ENCODE measurements around the gene SDS.

- TF ChIP-seq CTCF (IDR thresholded peaks at IDR 0.05) (no peak), POLR2A (IDR thresholded peaks at IDR 0.05) (no peak), EP300 (IDR thresholded peaks at IDR 0.05) (no peak), POLR2AphosphoS5 (IDR thresholded peaks at IDR 0.05) (no peak)
These were observed 21.5 kb downstream of the SDS start for GRCh38 chr12:113382206-113382605.
